B cell (primary cell): ENCODE measurements around the gene HOXD3. TPM values are rescaled to one million over a fixed set of nuclear protein-coding genes. Genes with fewer than 3 reads are reported as not detected.

Experiments used
- ATAC-seq: fragments of 200-7000 bp; cut with Tn5 transposase; one replicate; pipeline ENCODE4 v1.10.0; 2021; ENCODE audit warnings: low read depth, mild to moderate bottlenecking, moderate number of reproducible peaks, moderate library complexity
- CTCF ChIA-PET: fragments of 350-600 bp; sonication (Branson Sonifier 250); formaldehyde crosslinking; loops from one replicate; lab custom pipeline; 2021; ENCODE audit warnings: antibody characterized with exemption, inconsistent platforms; lab: Charles Lee
- POLR2A ChIA-PET: fragments of 350-600 bp; sonication (Branson Sonifier 250); formaldehyde crosslinking; loops from one replicate; lab custom pipeline; 2021; ENCODE audit warnings: antibody characterized with exemption; lab: Charles Lee
- DNase-seq: peaks from one replicate; pipeline ENCODE4 v3.0.0; 2013
- H2AFZ ChIP-seq: 2 replicates; pipeline ENCODE4 v1.6.1; 2012; ENCODE audit warnings: mild to moderate bottlenecking, low read depth, low read length; ENCODE audit not compliant: insufficient read depth, poor library complexity, severe bottlenecking
- H3K27ac ChIP-seq, 2 donors: 1 replicate in 1 of 2; 2 replicates in 1 of 2; pipeline ENCODE4 v1.5.1; 2012 to 2013; ENCODE audit warnings: low read length in 2 of 2, mild to moderate bottlenecking in 2 of 2, moderate library complexity in 1 of 2
- H3K27me3 ChIP-seq, 4 experiments: fragments of 200-600 bp in 1 of 4; sonication (generic) in 1 of 4; replicated peaks in 1 of 4; 1 replicate in 2 of 4; 2 replicates in 2 of 4; pipeline versions ENCODE4 v1.6.1 to v1.7.0; 2013 to 2016; ENCODE audit warnings: low read length in 3 of 4, mild to moderate bottlenecking in 2 of 4, mixed read lengths in 1 of 4, moderate library complexity in 1 of 4; ENCODE audit not compliant: insufficient read depth in 4 of 4, control insufficient read depth in 3 of 4; ENCODE audit errors: control extremely low read depth in 1 of 4
- H3K36me3 ChIP-seq, 2 experiments: replicated peaks in 1 of 2; 1 replicate in 1 of 2; 2 replicates in 1 of 2; pipeline versions ENCODE4 v1.6.1 to v1.7.1; 2013; ENCODE audit warnings: low read length in 1 of 2; ENCODE audit not compliant: insufficient read depth in 2 of 2, control insufficient read depth in 1 of 2; ENCODE audit errors: control extremely low read depth in 1 of 2, extremely low read depth in 1 of 2
- H3K4me1 ChIP-seq, 2 donors: fragments of 200-600 bp in 1 of 2; sonication (generic) in 1 of 2; 1 replicate in 1 of 2; 2 replicates in 1 of 2; pipeline versions ENCODE4 v1.5.1 to v1.6.1; 2013 to 2017; ENCODE audit warnings: low read length in 2 of 2; ENCODE audit not compliant: control insufficient read depth in 2 of 2, insufficient read depth in 2 of 2
- H3K4me2 ChIP-seq: replicated peaks from 2 replicates; pipeline ENCODE3; 2012; ENCODE audit warnings: mild to moderate bottlenecking, low read depth, low read length; ENCODE audit not compliant: poor library complexity, severe bottlenecking
- H3K4me3 ChIP-seq, 5 experiments: fragments of 200-600 bp in 1 of 5; sonication (generic) in 1 of 5; 1 replicate in 3 of 5; 2 replicates in 2 of 5; pipeline versions ENCODE4 v1.5.1 to v1.7.0; 2011 to 2016; ENCODE audit warnings: low read length in 4 of 5, mild to moderate bottlenecking in 4 of 5, low read depth in 2 of 5, control low read depth in 1 of 5, moderate library complexity in 1 of 5; ENCODE audit not compliant: insufficient read depth in 1 of 5; ENCODE audit errors: control extremely low read depth in 1 of 5, extremely low read depth in 1 of 5
- H3K79me2 ChIP-seq: fragments of 200-600 bp; sonication (generic); one replicate; pipeline ENCODE4 v1.6.0; 2016; ENCODE audit warnings: low read length; ENCODE audit not compliant: control insufficient read depth, insufficient read depth
- H3K9ac ChIP-seq: fragments of 200-600 bp; sonication (generic); 2 replicates; pipeline ENCODE4 v1.6.1; 2017; ENCODE audit warnings: mild to moderate bottlenecking, low read length, moderate library complexity
- H3K9me3 ChIP-seq, 3 donors: one replicate each; pipeline versions ENCODE4 v1.6.1 to v1.7.1; 2013; ENCODE audit warnings: low read length in 2 of 3; ENCODE audit not compliant: control insufficient read depth in 2 of 3, insufficient read depth in 1 of 3; ENCODE audit errors: control extremely low read depth in 1 of 3
- H4K20me1 ChIP-seq: 2 replicates; pipeline ENCODE4 v1.6.0; 2012; ENCODE audit warnings: mild to moderate bottlenecking, low read length; ENCODE audit not compliant: insufficient read depth, control insufficient read depth, poor library complexity, severe bottlenecking
- H3K27ac Mint-ChIP-seq: one replicate; pipeline ENCODE4 v1.8.0; 2021; ENCODE audit warnings: mixed read lengths
- H3K27me3 Mint-ChIP-seq: one replicate; pipeline ENCODE4 v1.8.0; 2021; ENCODE audit warnings: mixed read lengths
- H3K4me1 Mint-ChIP-seq: one replicate; pipeline ENCODE4 v1.8.0; 2021; ENCODE audit warnings: mixed read lengths
- H3K4me3 Mint-ChIP-seq: one replicate; pipeline ENCODE4 v1.8.0; 2021; ENCODE audit warnings: mixed read lengths
- H3K9me3 Mint-ChIP-seq: one replicate; pipeline ENCODE4 v1.8.0; 2022; ENCODE audit warnings: mixed read lengths; ENCODE audit not compliant: insufficient read depth
- EZH2 ChIP-seq: IDR thresholded peaks from 2 replicates; pipeline ENCODE4 v1.6.1; 2012; ENCODE audit warnings: borderline replicate concordance, low read depth, mild to moderate bottlenecking, moderate library complexity, low read length; ENCODE audit not compliant: insufficient read depth, poor library complexity, severe bottlenecking
- WGBS: methylation state at CpG from one replicate; pipeline ENCODE4 v1.1.5; 2013; ENCODE audit warnings: missing lambda C conversion rate; ENCODE audit not compliant: insufficient coverage; 5-methylcytosine and 5-hydroxymethylcytosine counted together
- intact Hi-C: fragments of 100-400 bp; cut with micrococcal nuclease; formaldehyde crosslinking; loops from one replicate; pipeline ENCODE4 v1.10.0; 2022
- polyA plus RNA-seq: library from polyadenylated mRNA; depleted of rRNA; stranded (reverse); fragments of >200 nt; gene quantifications from 2 replicates; pipeline ENCODE4 v1.2.3, GENCODE V29; 2012
- total RNA-seq, 2 donors: library from RNA; stranded (reverse); fragments of 120-200 nt in 1 of 2; gene quantifications; 1 replicate in 1 of 2; 2 replicates in 1 of 2; pipeline versions ENCODE4 v1.2.3 to v1.2.4, GENCODE V29; 2013 to 2022
- TF ChIP-seq, protein P1 (sequence below): fragments of 200-600 bp; IDR thresholded peaks from one replicate; pipeline ENCODE4 v1.8.0; 2022; ENCODE audit warnings: antibody characterized with exemption, mild to moderate bottlenecking

The HOXD3 gene
- total and polyA plus RNA-seq, 2 donors (not counting 1 experiment from before 2014, with no cell fraction given): not detected

DNA sequence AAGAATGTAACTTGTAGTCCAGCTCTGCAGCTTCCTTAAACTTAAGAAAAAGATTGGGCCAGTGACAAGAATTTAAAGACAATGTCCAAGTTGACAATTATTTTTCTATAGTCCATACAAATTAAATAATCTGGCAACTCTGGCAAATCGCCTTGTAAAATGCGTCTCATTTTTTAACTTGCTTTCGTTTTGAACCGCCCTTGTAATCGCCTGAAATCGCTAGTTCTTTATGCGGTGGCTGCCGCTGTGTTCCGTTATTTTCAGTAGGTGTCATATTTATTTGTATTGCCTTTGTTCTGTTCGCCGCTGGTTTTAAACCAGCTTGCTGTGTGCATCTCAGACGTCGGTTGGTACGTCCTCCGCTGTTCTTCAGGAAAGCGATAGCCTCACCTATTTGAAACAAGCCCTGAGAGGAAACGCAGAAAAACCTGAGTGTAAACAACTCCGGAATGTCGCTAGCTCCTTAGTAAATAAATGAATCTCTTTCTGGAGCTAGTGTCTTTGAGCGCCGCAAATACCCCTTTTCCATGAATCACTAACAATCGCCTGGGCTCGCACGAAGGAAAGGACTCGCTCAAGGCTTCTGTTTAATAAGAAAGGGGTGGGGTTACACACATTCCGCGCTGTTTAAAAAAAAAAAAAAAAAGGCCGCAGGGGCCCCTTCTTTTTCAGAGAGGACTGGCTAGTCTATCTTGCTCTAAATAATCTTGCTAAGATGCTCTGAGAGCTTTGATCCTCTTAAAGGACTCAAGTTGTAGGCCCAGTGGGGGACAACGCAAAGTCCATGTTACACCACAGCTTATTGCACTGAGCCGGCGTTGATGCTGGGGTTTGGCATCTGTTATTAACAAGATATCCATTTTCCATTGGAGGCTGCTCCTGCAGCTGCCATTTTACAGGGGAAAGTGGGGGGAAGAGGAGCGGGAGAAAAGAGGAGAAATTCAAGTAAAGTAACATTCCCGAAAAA is 24.6 kb upstream of the HOXD3 start:
- H3K4me3 Mint-ChIP-seq: peak overlapping the region; percentile 84
- DNase-seq (peak; percentile 51), ATAC-seq (no peak)
- peak overlapping the region; percentile 35 for H3K9ac ChIP-seq
- H3K79me2 ChIP-seq: no peaks in the 10 kb centered on the region
- no peak overlapping the region for H3K27ac ChIP-seq
- H3K4me3 ChIP-seq: peak overlapping the region in 4 of 5 experiments; percentile 2 to 54 (median 18)
- 9% methylated on average over 18 of the region's 33 CpGs for WGBS
- H3K27ac Mint-ChIP-seq: no peak overlapping the region
- intact Hi-C loops: loop anchor here (5.0 kb wide), 1 partner anchor 55 kb away; no protein-coding TSS in a partner anchor
- H3K9me3 Mint-ChIP-seq: no peaks in the 10 kb centered on the region
- no peaks in the 10 kb centered on the region for H4K20me1 ChIP-seq
- H3K36me3 ChIP-seq: no peaks in the 10 kb centered on the region
- peaks cover 33 to 52% of the 10 kb centered on the region in 2 donors for H3K4me1 ChIP-seq
- peak overlapping the region; percentile 57 for H3K4me2 ChIP-seq
- TF ChIP-seq, protein P1, sequence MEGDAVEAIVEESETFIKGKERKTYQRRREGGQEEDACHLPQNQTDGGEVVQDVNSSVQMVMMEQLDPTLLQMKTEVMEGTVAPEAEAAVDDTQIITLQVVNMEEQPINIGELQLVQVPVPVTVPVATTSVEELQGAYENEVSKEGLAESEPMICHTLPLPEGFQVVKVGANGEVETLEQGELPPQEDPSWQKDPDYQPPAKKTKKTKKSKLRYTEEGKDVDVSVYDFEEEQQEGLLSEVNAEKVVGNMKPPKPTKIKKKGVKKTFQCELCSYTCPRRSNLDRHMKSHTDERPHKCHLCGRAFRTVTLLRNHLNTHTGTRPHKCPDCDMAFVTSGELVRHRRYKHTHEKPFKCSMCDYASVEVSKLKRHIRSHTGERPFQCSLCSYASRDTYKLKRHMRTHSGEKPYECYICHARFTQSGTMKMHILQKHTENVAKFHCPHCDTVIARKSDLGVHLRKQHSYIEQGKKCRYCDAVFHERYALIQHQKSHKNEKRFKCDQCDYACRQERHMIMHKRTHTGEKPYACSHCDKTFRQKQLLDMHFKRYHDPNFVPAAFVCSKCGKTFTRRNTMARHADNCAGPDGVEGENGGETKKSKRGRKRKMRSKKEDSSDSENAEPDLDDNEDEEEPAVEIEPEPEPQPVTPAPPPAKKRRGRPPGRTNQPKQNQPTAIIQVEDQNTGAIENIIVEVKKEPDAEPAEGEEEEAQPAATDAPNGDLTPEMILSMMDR: no peak
- peak; percentile 67 for TF ChIP-seq EZH2
- H3K27me3 ChIP-seq: peaks cover 0 to 86% (median 76%) of the 10 kb centered on the region in 4 experiments
- CTCF ChIA-PET: interaction anchor here (0.7 to 3.3 kb wide), 9 partner anchors 8 to 519 kb away, joined by 3 to 15 read pairs (median 6); partner anchors contain the start of gene HOXD12
- H3K27me3 Mint-ChIP-seq: peaks cover 74% of the 10 kb centered on the region
- H3K9me3 ChIP-seq: peaks cover 0 to 25% (median 0%) of the 10 kb centered on the region in 3 donors
- peaks cover 36% of the 10 kb centered on the region for H3K4me1 Mint-ChIP-seq
- H2AFZ ChIP-seq: peak overlapping the region; percentile 9
- POLR2A ChIA-PET: no interaction called here

DNA sequence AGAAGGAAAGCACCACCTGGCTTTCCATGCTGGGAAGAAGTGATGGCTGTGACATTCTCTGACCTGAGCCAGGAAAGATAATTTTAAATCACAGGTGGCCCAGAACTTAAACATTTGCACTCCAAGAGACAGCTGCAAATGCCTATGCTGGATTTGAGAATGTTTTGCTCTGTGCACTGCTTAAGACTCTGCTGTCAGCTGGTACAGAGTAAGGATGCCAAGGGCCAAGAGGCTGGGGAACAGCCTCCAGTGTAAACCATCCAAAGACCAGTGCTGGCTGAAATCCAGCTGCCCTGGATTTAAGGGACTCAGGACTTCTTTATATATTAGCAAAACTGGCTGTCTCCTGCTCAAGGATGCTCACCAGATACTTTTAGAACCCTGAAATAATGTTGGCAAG is 23.7 kb upstream of the HOXD3 start:
- DNase-seq (no peak), ATAC-seq (no peak)
- Histone ChIP-seq H3K4me2 (no peak overlapping the region), H2AFZ (no peak overlapping the region), H3K4me1 (peaks cover 30 to 51% of the 10 kb centered on the region in 2 donors), H3K27me3 (peaks cover 0 to 84% (median 79%) of the 10 kb centered on the region in 4 experiments), H3K4me3 (no peak overlapping the region), H3K36me3 (no peaks in the 10 kb centered on the region), H3K79me2 (no peaks in the 10 kb centered on the region), H3K27ac (no peak overlapping the region), H4K20me1 (no peaks in the 10 kb centered on the region), H3K9ac (no peak overlapping the region), H3K9me3 (peaks cover 0 to 21% (median 0%) of the 10 kb centered on the region in 3 donors)
- intact Hi-C loops: loop anchor here (5.0 kb wide), 1 partner anchor 56 kb away; no protein-coding TSS in a partner anchor
- Mint-ChIP-seq H3K27ac (no peak overlapping the region), H3K4me1 (peaks cover 30% of the 10 kb centered on the region), H3K4me3 (peak overlapping the region; percentile 2), H3K9me3 (no peaks in the 10 kb centered on the region), H3K27me3 (peaks cover 74% of the 10 kb centered on the region)
- POLR2A ChIA-PET: no interaction called here
- CTCF ChIA-PET: interaction anchor here (0.7 to 3.3 kb wide), 4 partner anchors 13 to 421 kb away, joined by 5 to 15 read pairs (median 10); partner anchors contain the start of gene HOXD12
- TF ChIP-seq, protein P1: no peak
- TF ChIP-seq EZH2: no peak
